ENCODE results near the gene PAPPA2.

- TF ChIP-seq, protein P1, sequence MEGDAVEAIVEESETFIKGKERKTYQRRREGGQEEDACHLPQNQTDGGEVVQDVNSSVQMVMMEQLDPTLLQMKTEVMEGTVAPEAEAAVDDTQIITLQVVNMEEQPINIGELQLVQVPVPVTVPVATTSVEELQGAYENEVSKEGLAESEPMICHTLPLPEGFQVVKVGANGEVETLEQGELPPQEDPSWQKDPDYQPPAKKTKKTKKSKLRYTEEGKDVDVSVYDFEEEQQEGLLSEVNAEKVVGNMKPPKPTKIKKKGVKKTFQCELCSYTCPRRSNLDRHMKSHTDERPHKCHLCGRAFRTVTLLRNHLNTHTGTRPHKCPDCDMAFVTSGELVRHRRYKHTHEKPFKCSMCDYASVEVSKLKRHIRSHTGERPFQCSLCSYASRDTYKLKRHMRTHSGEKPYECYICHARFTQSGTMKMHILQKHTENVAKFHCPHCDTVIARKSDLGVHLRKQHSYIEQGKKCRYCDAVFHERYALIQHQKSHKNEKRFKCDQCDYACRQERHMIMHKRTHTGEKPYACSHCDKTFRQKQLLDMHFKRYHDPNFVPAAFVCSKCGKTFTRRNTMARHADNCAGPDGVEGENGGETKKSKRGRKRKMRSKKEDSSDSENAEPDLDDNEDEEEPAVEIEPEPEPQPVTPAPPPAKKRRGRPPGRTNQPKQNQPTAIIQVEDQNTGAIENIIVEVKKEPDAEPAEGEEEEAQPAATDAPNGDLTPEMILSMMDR (IDR thresholded peaks at IDR 0.05) = no peak
- TF ChIP-seq POLR2A (IDR thresholded peaks at IDR 0.05) = no peak
These were observed 414.6 kb downstream of the PAPPA2 start for GRCh38 chr1:176877557-176877956.
